ENCODE data around the gene CCDC178.

DNA sequence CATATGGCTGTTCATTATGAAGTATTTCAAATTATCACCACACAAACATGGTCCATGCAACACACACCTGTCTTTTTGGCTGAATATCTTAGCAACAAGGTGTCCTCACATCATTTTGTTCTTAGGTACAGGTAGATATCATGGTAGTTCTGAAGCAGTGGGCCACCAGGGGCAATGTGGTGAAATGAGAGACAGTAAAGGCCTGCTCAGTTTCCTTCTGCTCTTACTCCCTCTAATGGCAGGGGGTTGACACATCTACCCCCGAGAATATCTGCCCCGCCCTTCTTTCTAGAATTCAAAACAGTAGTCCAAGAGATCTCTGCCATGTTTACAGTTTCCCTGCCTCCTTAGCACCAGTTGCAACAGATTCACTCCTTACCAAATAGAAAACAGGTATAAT is 520.7 kb downstream of the CCDC178 start:
- TF ChIP-seq, protein P1, sequence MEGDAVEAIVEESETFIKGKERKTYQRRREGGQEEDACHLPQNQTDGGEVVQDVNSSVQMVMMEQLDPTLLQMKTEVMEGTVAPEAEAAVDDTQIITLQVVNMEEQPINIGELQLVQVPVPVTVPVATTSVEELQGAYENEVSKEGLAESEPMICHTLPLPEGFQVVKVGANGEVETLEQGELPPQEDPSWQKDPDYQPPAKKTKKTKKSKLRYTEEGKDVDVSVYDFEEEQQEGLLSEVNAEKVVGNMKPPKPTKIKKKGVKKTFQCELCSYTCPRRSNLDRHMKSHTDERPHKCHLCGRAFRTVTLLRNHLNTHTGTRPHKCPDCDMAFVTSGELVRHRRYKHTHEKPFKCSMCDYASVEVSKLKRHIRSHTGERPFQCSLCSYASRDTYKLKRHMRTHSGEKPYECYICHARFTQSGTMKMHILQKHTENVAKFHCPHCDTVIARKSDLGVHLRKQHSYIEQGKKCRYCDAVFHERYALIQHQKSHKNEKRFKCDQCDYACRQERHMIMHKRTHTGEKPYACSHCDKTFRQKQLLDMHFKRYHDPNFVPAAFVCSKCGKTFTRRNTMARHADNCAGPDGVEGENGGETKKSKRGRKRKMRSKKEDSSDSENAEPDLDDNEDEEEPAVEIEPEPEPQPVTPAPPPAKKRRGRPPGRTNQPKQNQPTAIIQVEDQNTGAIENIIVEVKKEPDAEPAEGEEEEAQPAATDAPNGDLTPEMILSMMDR (IDR thresholded peaks at IDR 0.05), result peak in 1 of 5 experiments; percentile 15
- TF ChIP-seq EP300 (IDR thresholded peaks at IDR 0.05), result no peak
